Measurements from ENCODE around the gene ABCA1. TPM values are rescaled to one million over a fixed set of nuclear protein-coding genes. Genes with fewer than 3 reads are reported as not detected.

The ABCA1 gene
- polyA plus RNA-seq, 6 donors from 2014 or later, result 3.0 to 8.4 (median 7.1) TPM

- Mint-ChIP-seq H3K9me3 (no peaks in the 10 kb centered on the region), H3K27me3 (no peaks in the 10 kb centered on the region), H3K36me3 (peaks cover 0 to under 1% of the 10 kb centered on the region in 2 donors), H3K27ac (peak overlapping the region in 3 of 6 donors; percentile 5 to 67 (median 42)), H3K4me1 (peaks cover 7 to 19% (median 18%) of the 10 kb centered on the region in 3 donors), H3K4me3 (no peak overlapping the region)
- ATAC-seq (ENCODE audit: low read depth in 2 of 2) (no peak), DNase-seq (no peak)
Measured at GRCh38 chr9:104758974-104759373, 169.0 kb downstream of the ABCA1 start.

- Mint-ChIP-seq H3K27me3 (no peaks in the 10 kb centered on the region), H3K27ac (peak overlapping the region in 3 of 6 donors; percentile 9 to 49 (median 14)), H3K9me3 (no peaks in the 10 kb centered on the region), H3K36me3 (peaks cover 0 to 21% of the 10 kb centered on the region in 2 donors), H3K4me1 (peaks cover 23 to 41% (median 25%) of the 10 kb centered on the region in 3 donors), H3K4me3 (peak overlapping the region in 2 of 8 donors; percentile 7 to 75)
- no peak for DNase-seq
- ATAC-seq (ENCODE audit: low read depth in 2 of 2), result no peak
Measured at GRCh38 chr9:104750185-104750767, 177.7 kb downstream of the ABCA1 start.

GRCh38 chr9:104748359-104749031 lies 179.5 kb downstream of the ABCA1 start:
- Mint-ChIP-seq H3K9me3 (no peaks in the 10 kb centered on the region), H3K27me3 (no peaks in the 10 kb centered on the region), H3K27ac (peak overlapping the region; percentile 87 to 97 (median 96)), H3K36me3 (peaks cover 0 to 16% of the 10 kb centered on the region in 2 donors), H3K4me1 (peaks cover 24 to 41% (median 25%) of the 10 kb centered on the region in 3 donors), H3K4me3 (peak overlapping the region; percentile 92 to 100 (median 96))
- ATAC-seq (ENCODE audit: low read depth in 2 of 2) (no peak), DNase-seq (no peak)

- peak; percentile 92 for DNase-seq
- Mint-ChIP-seq H3K4me1 (peaks cover 25 to 41% (median 27%) of the 10 kb centered on the region in 3 donors), H3K36me3 (peaks cover 0 to 8% of the 10 kb centered on the region in 2 donors), H3K9me3 (no peaks in the 10 kb centered on the region), H3K27me3 (no peaks in the 10 kb centered on the region), H3K4me3 (peak within 1 kb of the TSS; percentile 92 to 100 (median 96)), H3K27ac (peak within 1 kb of the TSS; percentile 87 to 97 (median 96))
- ATAC-seq (ENCODE audit: low read depth in 2 of 2), result peak; percentile 86 to 88
Measured at GRCh38 chr9:104747565-104748358, 180.2 kb downstream of the ABCA1 start, which contains the start of gene NIPSNAP3A. NIPSNAP3A (plus strand) TSS chr9:104747683; CDS start chr9:104747793, 110 bp downstream.

- DNase-seq, result no peak
- ATAC-seq (ENCODE audit: low read depth in 2 of 2), result no peak
- peak overlapping the region; percentile 92 to 100 (median 96) for H3K4me3 Mint-ChIP-seq
- peaks cover 0 to 4% of the 10 kb centered on the region in 2 donors for H3K36me3 Mint-ChIP-seq
- no peaks in the 10 kb centered on the region for H3K27me3 Mint-ChIP-seq
- H3K9me3 Mint-ChIP-seq, result no peaks in the 10 kb centered on the region
- peaks cover 25 to 39% (median 27%) of the 10 kb centered on the region in 3 donors for H3K4me1 Mint-ChIP-seq
- peak overlapping the region; percentile 87 to 97 (median 96) for H3K27ac Mint-ChIP-seq
Measured at GRCh38 chr9:104747245-104747564, 180.8 kb downstream of the ABCA1 start.

GRCh38 chr9:104746798-104747197 lies 181.2 kb downstream of the ABCA1 start:
- Mint-ChIP-seq H3K4me3 (peak overlapping the region; percentile 92 to 100 (median 96)), H3K36me3 (no peaks in the 10 kb centered on the region), H3K27ac (peak overlapping the region in 5 of 6 donors; percentile 87 to 97 (median 96)), H3K27me3 (no peaks in the 10 kb centered on the region), H3K4me1 (peaks cover 25 to 35% (median 27%) of the 10 kb centered on the region in 3 donors), H3K9me3 (no peaks in the 10 kb centered on the region)
- no peak for DNase-seq
- ATAC-seq (ENCODE audit: low read depth in 2 of 2), result no peak

- peaks cover 25 to 34% (median 27%) of the 10 kb centered on the region in 3 donors for H3K4me1 Mint-ChIP-seq
- no peaks in the 10 kb centered on the region for H3K27me3 Mint-ChIP-seq
- H3K27ac Mint-ChIP-seq, result peak overlapping the region in 5 of 6 donors; percentile 38 to 96 (median 53)
- ATAC-seq (ENCODE audit: low read depth in 2 of 2) (no peak), DNase-seq (no peak)
- peak overlapping the region in 5 of 8 donors; percentile 10 to 98 (median 43) for H3K4me3 Mint-ChIP-seq
- no peaks in the 10 kb centered on the region for H3K36me3 Mint-ChIP-seq
- no peaks in the 10 kb centered on the region for H3K9me3 Mint-ChIP-seq
Measured at GRCh38 chr9:104746285-104746684, 181.7 kb downstream of the ABCA1 start.

GRCh38 chr9:104745852-104746251 lies 182.1 kb downstream of the ABCA1 start:
- peaks cover 25 to 35% (median 29%) of the 10 kb centered on the region in 3 donors for H3K4me1 Mint-ChIP-seq
- ATAC-seq (ENCODE audit: low read depth in 2 of 2), result no peak
- H3K27me3 Mint-ChIP-seq, result no peaks in the 10 kb centered on the region
- peak overlapping the region in 1 of 6 donors; percentile 60 for H3K27ac Mint-ChIP-seq
- H3K9me3 Mint-ChIP-seq, result no peaks in the 10 kb centered on the region
- H3K4me3 Mint-ChIP-seq, result peak overlapping the region in 4 of 8 donors; percentile 51 to 95 (median 64)
- no peak for DNase-seq
- H3K36me3 Mint-ChIP-seq, result no peaks in the 10 kb centered on the region

- Mint-ChIP-seq H3K27ac (no peak overlapping the region), H3K4me3 (peak overlapping the region in 1 of 8 donors; percentile 75), H3K36me3 (no peaks in the 10 kb centered on the region), H3K9me3 (no peaks in the 10 kb centered on the region), H3K27me3 (no peaks in the 10 kb centered on the region), H3K4me1 (peaks cover 20 to 29% (median 26%) of the 10 kb centered on the region in 3 donors)
- peak; percentile 10 to 23 for ATAC-seq (ENCODE audit: low read depth in 2 of 2)
- DNase-seq, result peak; percentile 65
Measured at GRCh38 chr9:104743376-104743985, 184.5 kb downstream of the ABCA1 start.

- Mint-ChIP-seq H3K36me3 (no peaks in the 10 kb centered on the region), H3K27me3 (no peaks in the 10 kb centered on the region), H3K27ac (peak overlapping the region in 4 of 6 donors; percentile 0 to 87 (median 53)), H3K4me1 (peaks cover 6 to 23% (median 9%) of the 10 kb centered on the region in 3 donors), H3K9me3 (peaks cover 0 to 3% (median 0%) of the 10 kb centered on the region in 7 donors), H3K4me3 (peak overlapping the region in 2 of 8 donors; percentile 5 to 39)
- DNase-seq (no peak), ATAC-seq (ENCODE audit: low read depth in 2 of 2) (no peak)
Measured at GRCh38 chr9:104740621-104741020, 187.3 kb downstream of the ABCA1 start.

- H3K4me3 Mint-ChIP-seq, result no peak overlapping the region
Measured at GRCh38 chr9:104738452-104738851, 189.5 kb downstream of the ABCA1 start.

More at GRCh38 chr9:104738452-104738851, 189.5 kb downstream of the ABCA1 start:
- H3K36me3 Mint-ChIP-seq, result no peaks in the 10 kb centered on the region
- DNase-seq (no peak), ATAC-seq (ENCODE audit: low read depth in 2 of 2) (no peak)
- H3K27ac Mint-ChIP-seq, result peak overlapping the region in 1 of 6 donors; percentile 6
- no peaks in the 10 kb centered on the region for H3K27me3 Mint-ChIP-seq
- H3K4me1 Mint-ChIP-seq, result peaks cover 6 to 25% (median 9%) of the 10 kb centered on the region in 3 donors
- H3K9me3 Mint-ChIP-seq, result peaks cover 0 to 3% (median 0%) of the 10 kb centered on the region in 7 donors

Data from naive B cell (primary cell).